Adipocyte (in vitro differentiated cells): ENCODE data around the gene BTBD7.

ENCODE experiments used
- DNase-seq: peaks from one replicate; pipeline ENCODE4 v3.0.0-alpha.2; 2015; ENCODE audit warnings: low read depth
- H3K27me3 ChIP-seq: replicated peaks from 2 replicates; pipeline ENCODE4 v1.7.0; 2013; ENCODE audit warnings: mild to moderate bottlenecking, low read length, moderate library complexity; ENCODE audit not compliant: control insufficient read depth, insufficient read depth
- H3K36me3 ChIP-seq: 2 replicates; pipeline ENCODE4 v1.7.0; 2013; ENCODE audit warnings: low read length, mild to moderate bottlenecking, moderate library complexity; ENCODE audit not compliant: control insufficient read depth, insufficient read depth, severe bottlenecking
- H3K4me1 ChIP-seq: 2 replicates; pipeline ENCODE4 v1.7.0; 2013; ENCODE audit warnings: mild to moderate bottlenecking, low read length, moderate library complexity; ENCODE audit not compliant: control insufficient read depth, insufficient read depth
- H3K4me3 ChIP-seq: 2 replicates; pipeline ENCODE4 v1.7.0; 2013; ENCODE audit warnings: mild to moderate bottlenecking, low read length, moderate library complexity
- H3K9ac ChIP-seq: 2 replicates; pipeline ENCODE4 v1.7.0; 2013; ENCODE audit warnings: mild to moderate bottlenecking, low read length, moderate library complexity
- H3K9me3 ChIP-seq: 2 replicates; pipeline ENCODE4 v1.7.0; 2013; ENCODE audit warnings: mild to moderate bottlenecking, low read length, moderate library complexity; ENCODE audit not compliant: control insufficient read depth

BTBD7 gene

DNA sequence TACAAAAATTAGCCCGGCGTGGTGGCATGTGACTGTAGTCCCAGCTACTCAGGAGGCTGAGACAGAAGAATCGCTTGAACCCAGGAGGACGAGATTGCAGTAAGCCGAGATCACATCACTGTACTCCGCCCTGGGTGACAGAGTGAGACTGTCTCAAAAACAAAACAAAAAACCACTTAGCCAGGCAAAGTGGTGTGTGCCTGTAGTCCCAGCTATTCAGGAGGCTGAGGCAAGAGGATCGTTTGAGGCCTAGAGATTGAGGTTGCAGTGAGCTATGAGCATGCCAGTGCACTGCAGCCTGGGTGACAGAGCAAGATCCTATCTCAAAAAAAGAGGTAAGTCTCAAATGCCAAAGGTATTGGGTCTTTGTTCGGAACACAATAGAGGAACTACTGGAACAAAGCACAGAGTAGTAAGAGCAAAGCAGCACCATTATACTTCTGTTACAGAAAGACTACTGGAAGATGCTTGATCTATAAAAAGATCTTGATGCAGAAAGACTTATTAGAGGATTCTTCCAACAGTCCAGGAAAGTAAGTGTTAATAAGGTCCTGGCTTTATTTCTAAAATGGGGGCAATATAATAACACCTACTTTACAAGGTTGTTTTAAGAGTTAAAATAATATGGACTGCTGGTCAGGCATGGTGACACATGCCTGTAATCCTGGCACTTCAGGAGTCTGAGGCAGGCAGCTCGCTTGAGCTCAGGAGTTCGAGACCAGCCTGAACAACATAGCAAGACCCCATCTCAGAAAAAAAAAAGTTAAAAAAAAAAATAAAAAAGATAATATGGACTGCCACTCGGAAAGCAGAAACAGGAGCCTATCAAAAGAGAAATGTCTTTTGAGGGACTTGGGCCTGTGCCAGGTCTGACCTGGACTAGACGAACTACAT is 29.9 kb downstream of the BTBD7 start:
- no peak overlapping the region for H3K4me3 ChIP-seq
- H3K9ac ChIP-seq: no peak overlapping the region
- H3K27me3 ChIP-seq: no peaks in the 10 kb centered on the region
- DNase-seq: no peak
- no peaks in the 10 kb centered on the region for H3K9me3 ChIP-seq
- H3K36me3 ChIP-seq: no peaks in the 10 kb centered on the region
- H3K4me1 ChIP-seq: peaks cover 50% of the 10 kb centered on the region

DNA sequence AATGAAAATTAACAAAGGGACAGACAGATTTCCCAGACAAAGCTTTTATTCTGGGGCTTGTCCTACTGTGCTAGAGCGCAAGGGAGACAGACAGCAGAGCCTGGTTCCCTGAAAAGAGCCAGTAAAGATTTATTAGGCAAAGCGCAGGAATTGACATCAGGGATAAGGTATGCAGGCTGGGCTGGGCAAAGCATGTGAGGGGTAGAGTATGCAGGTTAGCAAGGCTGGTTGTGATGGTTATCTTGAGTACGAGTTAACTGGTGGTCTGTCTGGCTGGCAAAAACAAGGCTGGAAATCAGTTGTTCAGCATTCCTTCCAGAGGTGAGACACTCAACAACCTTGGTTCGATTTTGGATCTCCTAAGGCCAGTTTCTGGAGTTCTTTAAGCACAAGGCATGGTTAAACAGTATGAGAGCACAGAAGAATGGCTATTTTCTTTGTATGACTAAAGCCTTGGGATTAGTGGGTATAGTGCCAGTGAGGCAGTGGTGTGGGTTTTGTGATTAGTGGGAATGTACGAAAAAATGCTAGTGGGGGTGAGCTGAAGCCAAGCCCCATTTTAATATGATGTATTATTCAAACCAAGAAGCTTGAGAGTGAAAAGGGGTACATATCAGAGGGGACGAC is 30.9 kb downstream of the BTBD7 start:
- Histone ChIP-seq H3K36me3 (no peaks in the 10 kb centered on the region), H3K9ac (no peak overlapping the region), H3K9me3 (no peaks in the 10 kb centered on the region), H3K4me3 (no peak overlapping the region), H3K27me3 (no peaks in the 10 kb centered on the region), H3K4me1 (peaks cover 43% of the 10 kb centered on the region)
- DNase-seq: peak; percentile 25

DNA sequence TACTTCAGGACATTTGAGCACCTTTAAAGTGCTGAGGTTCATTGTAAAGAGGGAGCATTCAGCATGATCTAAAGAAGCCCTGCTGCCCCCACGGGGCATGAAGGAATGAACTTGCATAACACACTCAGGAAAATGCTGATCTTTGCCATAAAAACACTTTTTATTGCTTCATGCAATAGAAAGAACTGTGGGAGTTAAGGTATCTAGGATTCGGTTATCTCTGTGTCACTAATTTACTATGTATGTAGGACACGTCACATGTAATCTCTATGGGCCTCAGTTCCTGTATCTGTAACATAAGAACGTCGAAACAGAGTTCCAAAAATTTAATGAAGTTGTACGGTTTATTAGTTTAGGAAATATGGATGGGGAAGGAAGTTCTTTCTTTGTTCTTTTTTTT is 33.0 kb downstream of the BTBD7 start:
- H3K9me3 ChIP-seq: no peaks in the 10 kb centered on the region
- H3K27me3 ChIP-seq: no peaks in the 10 kb centered on the region
- no peak for DNase-seq
- H3K36me3 ChIP-seq: no peaks in the 10 kb centered on the region
- H3K9ac ChIP-seq: no peak overlapping the region
- no peak overlapping the region for H3K4me3 ChIP-seq
- peaks cover 27% of the 10 kb centered on the region for H3K4me1 ChIP-seq

DNA sequence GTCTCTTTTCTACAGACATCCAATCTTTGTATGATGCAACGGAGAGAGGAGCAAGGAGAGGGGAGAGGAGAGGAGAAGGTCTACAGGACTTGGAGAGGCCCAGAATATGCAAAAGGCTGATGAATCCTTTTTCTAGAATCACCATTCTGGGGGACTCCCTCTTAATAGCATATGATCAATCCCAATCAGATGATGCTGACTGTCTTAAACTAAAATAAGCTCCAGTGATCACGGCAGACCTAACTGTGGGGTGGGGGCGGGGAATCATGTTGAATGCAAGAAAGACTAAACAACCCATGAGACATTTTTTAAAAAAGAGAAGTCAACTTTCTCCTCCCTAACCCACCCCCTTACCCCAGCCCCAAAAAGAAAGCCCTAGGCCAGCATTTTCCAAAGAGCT is 33.4 kb downstream of the BTBD7 start:
- no peak overlapping the region for H3K4me3 ChIP-seq
- H3K36me3 ChIP-seq: peaks cover under 1% of the 10 kb centered on the region
- H3K4me1 ChIP-seq: peaks cover 22% of the 10 kb centered on the region
- DNase-seq: no peak
- H3K27me3 ChIP-seq: no peaks in the 10 kb centered on the region
- H3K9me3 ChIP-seq: no peaks in the 10 kb centered on the region
- H3K9ac ChIP-seq: no peak overlapping the region

DNA sequence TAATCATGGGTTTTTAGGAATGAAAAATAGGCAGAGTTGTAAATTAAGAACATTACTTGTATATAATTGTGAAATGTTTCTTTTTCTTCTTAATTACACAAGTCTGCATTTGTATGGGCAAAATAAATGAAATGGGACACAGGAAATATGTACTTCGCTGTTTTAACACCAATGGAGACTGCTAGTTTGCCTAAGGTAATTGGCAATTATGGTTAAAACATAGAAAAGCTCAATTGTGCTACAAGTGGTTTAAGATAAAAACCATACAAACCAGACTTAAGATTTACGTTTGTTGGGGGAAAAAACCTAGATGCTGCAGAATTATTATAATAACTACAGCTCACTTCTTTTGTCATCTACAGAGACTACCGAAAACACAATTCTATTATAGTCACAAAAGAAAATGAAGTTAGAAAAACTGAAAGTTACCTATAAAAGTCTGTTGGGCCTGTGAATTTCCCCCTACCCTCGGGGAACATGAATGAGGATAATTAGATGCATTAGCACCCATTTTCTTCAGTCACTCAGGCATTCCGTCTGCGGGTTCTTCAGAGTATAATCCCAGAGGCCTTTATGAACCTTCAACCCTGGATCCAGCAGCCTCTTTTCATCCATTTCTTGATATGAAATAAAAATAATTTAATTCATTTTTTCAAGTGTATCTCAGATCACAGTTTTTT is 37.2 kb downstream of the BTBD7 start:
- Histone ChIP-seq H3K4me3 (no peak overlapping the region), H3K4me1 (peaks cover 12% of the 10 kb centered on the region), H3K9ac (no peak overlapping the region), H3K27me3 (no peaks in the 10 kb centered on the region), H3K36me3 (peaks cover 12% of the 10 kb centered on the region), H3K9me3 (no peaks in the 10 kb centered on the region)
- DNase-seq: no peak

DNA sequence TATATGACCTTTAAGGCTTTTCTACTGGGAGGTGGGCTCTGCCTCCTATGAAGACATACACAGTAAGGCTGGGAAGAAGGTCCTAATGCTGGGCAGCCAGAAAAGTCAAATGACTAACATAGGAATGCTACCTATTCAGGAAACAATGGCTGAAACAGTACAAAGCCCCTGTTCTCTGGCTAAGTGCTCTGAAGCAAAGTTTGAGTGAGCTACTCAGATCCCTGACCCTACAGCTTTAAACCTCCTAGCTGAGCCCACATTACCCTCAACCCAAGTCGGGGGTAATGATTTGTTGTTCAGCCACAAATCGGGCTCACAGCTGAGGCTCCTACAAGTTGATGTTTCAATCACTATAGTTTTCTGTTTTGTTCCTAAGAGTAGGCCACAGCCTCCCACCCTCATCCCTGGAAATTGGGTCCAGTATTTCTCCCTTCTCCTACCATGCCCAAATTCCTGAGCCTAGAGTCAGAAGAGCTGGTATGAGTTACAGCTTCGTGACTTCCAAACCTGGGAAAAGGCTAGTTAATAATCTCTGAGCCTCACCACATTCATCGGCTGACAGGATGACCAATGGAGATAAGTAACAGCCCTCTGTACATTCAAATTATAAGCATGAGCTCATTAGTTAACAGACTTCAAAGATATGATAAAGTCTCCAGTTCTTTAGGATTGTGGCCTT is 46.5 kb downstream of the BTBD7 start:
- Histone ChIP-seq H3K36me3 (peaks cover 3% of the 10 kb centered on the region), H3K9me3 (no peaks in the 10 kb centered on the region), H3K4me1 (peaks cover 15% of the 10 kb centered on the region), H3K4me3 (no peak overlapping the region), H3K27me3 (no peaks in the 10 kb centered on the region), H3K9ac (no peak overlapping the region)
- no peak for DNase-seq

DNA sequence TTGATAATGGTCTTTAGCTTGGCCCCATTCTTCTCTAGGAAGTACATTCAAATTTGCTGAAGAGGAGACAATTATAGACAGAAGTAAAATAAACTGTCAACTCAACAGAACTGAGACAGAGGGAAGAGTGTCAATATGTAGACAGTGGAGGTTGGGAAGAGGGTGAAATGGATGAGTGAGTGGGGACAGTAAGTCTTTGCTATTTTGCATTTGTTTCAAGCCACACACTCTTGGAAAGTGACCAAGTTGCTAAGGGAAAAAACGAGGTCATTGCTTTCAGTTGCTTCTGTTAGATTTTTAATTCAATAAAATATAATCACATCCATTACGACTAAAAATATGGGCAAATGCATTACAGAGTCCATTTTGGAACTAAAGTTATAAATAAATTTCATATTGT is 47.8 kb downstream of the BTBD7 start:
- Histone ChIP-seq H3K9me3 (no peaks in the 10 kb centered on the region), H3K4me1 (peaks cover 15% of the 10 kb centered on the region), H3K9ac (no peak overlapping the region), H3K4me3 (no peak overlapping the region), H3K27me3 (no peaks in the 10 kb centered on the region), H3K36me3 (peaks cover 3% of the 10 kb centered on the region)
- DNase-seq: peak; percentile 23

DNA sequence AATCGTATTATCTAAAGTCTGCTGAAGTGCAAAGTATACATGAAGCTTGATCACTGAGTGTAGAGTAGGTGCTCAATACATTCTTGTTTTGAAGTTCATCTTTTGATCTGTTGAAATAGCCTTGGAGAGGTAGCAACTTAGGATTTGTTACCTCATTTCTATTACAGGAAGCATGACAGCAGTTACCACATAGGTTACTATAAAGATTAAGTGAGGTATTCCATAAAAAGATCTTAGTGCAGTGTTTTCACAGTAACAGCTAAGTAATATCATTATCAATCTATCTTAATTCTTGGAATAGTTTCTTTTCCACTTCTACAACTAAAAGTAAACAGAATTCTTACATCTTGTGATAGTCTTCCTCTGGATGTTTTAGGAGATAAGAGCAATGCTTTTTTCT is 50.9 kb downstream of the BTBD7 start:
- Histone ChIP-seq H3K4me1 (peaks cover 11% of the 10 kb centered on the region), H3K4me3 (no peak overlapping the region), H3K27me3 (no peaks in the 10 kb centered on the region), H3K36me3 (peaks cover 10% of the 10 kb centered on the region), H3K9ac (no peak overlapping the region), H3K9me3 (no peaks in the 10 kb centered on the region)
- DNase-seq: no peak

DNA sequence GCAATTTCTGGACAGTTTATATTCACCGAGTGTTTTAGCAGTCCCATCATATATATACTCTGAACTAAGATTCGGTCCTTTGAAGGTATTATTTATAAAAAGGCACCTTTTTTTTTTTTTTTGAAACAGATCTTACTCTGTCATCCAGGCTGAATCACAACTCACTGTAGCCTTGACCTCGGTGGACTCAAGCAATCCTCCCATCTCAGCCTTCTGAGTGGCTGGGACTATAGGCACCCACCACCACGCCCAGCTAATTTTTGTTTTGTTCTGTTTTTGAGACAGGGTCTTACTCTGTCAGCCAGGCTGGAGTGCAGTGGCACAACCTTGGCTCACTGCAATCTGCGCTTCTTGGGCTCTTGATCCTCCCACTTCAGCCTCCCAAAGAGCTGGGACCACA is 52.1 kb downstream of the BTBD7 start:
- H3K9ac ChIP-seq: no peak overlapping the region
- peaks cover 10% of the 10 kb centered on the region for H3K36me3 ChIP-seq
- no peaks in the 10 kb centered on the region for H3K9me3 ChIP-seq
- no peak for DNase-seq
- no peak overlapping the region for H3K4me3 ChIP-seq
- peaks cover 10% of the 10 kb centered on the region for H3K4me1 ChIP-seq
- H3K27me3 ChIP-seq: no peaks in the 10 kb centered on the region

DNA sequence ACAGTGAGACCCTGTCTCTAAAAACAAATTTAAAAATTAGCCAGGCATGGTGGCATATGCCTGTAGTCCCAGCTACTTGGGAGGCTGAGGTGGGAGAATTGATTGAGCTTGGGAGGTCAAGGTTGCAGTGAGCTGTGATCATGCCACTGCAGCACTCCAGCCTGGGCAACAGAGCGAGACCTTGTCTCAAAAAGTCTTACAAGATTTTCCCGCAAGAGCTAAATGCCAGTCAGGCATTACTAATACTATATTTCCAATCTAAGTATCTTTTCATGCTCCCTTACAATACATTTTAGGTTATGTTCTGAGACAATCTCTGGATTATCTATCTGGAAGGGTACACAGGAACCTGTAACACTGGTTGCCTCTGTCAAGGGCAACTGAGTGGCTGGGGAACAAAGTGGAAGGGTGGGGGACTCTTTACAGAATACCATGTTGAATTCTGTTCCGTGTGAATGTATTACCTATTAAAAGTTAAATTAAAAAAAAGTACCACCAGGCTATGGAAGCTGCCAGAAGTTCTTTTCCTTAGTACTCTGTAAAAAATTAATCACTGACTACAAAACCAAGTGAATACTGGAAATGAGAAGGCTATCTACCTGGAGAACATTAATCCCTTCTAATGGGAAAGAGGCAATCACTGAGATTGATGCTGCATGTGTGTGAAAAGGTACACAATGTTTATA is 56.7 kb downstream of the BTBD7 start:
- no peaks in the 10 kb centered on the region for H3K4me1 ChIP-seq
- H3K27me3 ChIP-seq: no peaks in the 10 kb centered on the region
- peaks cover 9% of the 10 kb centered on the region for H3K36me3 ChIP-seq
- no peak for DNase-seq
- H3K9me3 ChIP-seq: no peaks in the 10 kb centered on the region
- no peak overlapping the region for H3K4me3 ChIP-seq
- no peak overlapping the region for H3K9ac ChIP-seq
